Suppressor macrophage treated with lipopolysaccharide for 4 hours (primary cell): ENCODE data around the gene CCDC92.
A peak's percentile ranks its signal among the peaks of the same experiment; 100 is the strongest.

Experiments
- DNase-seq: peaks from one replicate; pipeline ENCODE4 v3.0.0-alpha.2; 2020

Gene CCDC92

DNA sequence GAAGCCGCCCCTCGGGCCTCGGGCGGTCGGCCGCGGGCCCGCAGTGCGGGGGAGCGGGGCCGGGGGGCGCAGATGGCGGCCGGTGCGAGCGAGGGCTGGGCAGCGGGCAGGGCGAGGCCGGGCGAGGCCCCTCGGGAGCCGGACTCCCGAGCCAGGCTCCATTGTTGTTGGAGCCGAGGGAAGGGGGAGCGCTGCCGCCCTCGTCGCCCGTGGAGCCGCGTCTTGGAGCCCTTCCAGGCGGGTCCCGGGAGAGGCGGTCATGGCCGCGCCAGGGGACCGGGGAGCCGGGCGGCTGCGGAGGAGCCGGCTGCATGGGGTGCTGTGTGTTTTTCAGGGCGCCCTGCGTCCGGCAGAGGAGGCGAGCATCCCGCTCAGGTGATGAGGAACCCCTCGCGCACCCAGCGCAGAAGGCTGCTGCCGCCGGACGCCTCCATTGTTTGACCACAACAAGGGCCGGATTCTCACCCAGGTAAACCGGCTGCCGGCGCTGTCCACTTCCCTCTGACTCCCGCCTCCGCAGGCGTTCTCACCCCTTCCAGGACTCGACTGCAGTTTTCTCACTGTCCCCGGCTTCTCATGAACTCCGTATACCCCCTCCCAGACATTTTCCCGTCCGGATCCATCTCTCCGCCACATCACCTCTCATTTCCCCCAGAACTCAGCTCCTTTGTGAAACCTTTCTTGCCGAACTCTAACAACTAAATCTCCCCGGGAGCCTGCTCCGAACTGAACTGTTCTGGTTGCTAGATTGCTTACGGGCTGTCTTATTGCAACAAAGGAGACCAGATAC lies 1.1 kb upstream of the CCDC92 start:
- peak; percentile 17 for DNase-seq

GRCh38 chr12:123971770-123972456 lies 718 bp downstream of the CCDC92 start:
- DNase-seq: peak; percentile 14

DNA sequence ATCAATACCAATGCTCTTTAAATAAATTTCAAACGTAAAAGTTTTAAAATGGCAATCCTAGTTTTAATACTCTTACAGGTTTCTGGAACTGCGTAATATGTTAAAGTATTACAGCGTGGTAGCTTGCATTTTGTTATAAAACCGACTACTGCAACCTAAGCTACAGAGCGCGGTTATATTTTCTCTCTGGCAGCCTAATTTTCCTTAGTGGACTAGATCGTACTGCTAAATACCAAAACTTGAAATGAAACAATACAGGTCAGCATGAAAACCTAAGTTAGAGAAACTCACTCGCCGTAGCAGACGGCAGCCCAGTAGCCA lies 1.2 kb downstream of the CCDC92 start:
- no peak for DNase-seq

DNA sequence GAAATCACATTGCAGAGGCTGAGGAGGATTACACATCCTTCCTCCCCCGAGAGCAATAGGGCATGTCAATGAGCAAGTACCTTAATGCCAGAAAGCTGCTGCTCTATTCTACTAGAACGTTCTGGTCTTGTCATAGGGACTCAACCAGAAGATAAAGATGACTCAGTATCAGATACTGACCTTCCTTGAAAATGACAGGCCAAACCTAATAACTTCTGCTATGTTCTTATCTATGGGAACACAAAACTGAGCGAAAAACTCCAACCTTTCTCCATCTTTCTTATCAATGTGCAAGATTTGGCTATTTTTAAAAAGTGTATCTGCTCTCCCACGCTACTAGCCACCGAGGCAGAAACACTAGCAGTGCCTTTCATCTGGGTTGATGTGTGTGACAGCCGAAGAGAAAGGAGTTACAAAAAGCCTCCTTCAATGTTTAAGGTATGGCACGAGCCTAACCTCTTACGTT lies 5.5 kb downstream of the CCDC92 start:
- DNase-seq: no peak

DNA sequence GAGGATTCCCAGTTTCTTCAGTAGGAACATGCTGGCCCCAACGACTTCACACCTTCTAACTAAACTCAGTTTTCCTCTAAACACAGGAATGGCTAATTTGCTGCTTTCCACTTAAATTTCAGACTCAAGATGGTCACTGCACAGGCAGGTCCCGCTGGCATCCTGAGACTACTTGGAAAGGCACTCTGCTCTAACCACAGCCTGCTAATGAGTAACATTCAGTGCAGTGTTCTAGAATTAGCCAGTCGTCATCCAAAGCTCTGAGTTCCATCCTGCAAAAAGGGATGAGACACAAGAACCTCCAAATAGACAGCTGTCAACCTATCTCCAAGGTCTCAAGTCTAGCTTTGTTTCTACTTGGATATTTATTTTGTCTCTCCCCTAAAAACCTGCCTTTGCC lies 6.0 kb downstream of the CCDC92 start:
- no peak for DNase-seq

DNA sequence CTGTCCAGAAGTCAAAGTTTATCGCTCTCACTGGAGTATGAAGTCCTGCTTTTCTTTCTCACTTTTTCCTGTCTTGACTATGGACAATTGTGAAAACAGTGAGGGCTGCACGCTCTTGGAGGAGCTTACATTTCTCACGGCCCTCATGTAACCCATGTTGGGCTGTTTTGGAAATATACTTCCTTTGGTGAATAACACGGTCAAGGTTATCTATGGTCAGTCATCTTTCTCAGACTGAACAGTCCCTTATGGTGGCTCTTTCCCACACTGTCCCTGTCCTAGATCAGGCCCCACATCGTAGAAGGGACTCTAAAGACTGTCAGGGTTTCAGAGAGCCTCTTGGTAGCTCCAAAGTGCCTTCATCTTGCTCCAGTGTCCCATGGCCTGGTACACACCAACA lies 7.2 kb downstream of the CCDC92 start:
- no peak for DNase-seq

GRCh38 chr12:123963821-123964220 lies 8.8 kb downstream of the CCDC92 start:
- no peak for DNase-seq

GRCh38 chr12:123962513-123962912 lies 10.1 kb downstream of the CCDC92 start:
- no peak for DNase-seq

GRCh38 chr12:123961585-123962345 lies 10.9 kb downstream of the CCDC92 start:
- DNase-seq: no peak

- DNase-seq: no peak
Measured at GRCh38 chr12:123960856-123961255, 11.8 kb downstream of the CCDC92 start.

DNA sequence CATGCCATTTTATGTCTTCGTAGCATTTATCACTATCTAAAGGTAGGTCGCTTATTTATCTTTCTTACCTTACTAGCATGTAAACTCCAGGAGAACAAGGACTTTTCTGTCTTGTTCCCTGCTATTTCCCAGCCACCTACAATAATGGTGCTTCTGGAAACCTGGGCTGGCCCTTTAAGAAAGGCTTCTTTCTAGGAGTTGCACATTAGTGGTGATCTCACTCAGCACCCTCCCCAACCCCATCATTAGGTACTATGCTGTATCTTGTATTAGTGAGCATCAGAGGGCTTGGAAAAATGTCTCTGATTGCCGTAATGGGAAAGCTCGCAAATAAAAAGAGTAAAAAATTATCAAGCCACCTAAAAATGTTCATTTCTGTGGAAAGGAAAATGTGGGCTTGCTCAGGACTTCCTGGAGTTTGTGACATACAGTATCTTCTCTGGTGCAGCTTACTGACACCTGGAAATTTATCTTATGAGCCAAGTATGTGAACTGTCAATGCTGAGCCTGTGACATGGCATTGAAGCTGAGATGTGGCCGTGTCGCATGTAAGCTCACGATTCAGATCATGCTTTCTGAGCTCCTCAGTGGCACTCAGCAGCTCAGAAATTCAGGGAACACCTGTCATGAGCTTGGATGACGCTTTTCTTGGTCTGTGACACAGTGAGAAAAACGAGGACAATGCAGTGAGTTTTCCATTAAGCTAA lies 12.4 kb downstream of the CCDC92 start:
- DNase-seq: no peak

- DNase-seq: no peak
Measured at GRCh38 chr12:123958876-123959275, 13.8 kb downstream of the CCDC92 start.

- no peak for DNase-seq
Measured at GRCh38 chr12:123958462-123958861, 14.2 kb downstream of the CCDC92 start.

- DNase-seq: no peak
Measured at GRCh38 chr12:123957196-123957595, 15.4 kb downstream of the CCDC92 start.

DNA sequence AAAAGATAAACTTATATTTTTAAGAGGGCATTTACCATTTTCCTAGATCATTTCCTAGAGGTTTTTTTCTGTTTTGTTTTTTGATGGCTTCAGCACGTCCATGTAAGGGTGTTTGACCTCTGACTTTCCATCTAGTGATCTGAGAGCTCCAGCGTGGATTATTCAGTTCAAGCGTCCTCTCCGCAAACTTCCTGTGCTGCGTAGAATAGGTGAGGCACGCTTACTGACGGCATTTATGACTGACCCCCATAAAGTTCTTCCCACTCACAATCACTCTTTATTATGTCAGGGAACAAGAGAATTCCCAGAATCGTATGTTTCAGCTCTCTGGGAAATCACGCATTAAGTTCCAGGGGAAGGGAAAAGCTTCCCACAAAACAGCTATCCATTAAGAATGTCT lies 16.4 kb downstream of the CCDC92 start:
- DNase-seq: no peak

DNA sequence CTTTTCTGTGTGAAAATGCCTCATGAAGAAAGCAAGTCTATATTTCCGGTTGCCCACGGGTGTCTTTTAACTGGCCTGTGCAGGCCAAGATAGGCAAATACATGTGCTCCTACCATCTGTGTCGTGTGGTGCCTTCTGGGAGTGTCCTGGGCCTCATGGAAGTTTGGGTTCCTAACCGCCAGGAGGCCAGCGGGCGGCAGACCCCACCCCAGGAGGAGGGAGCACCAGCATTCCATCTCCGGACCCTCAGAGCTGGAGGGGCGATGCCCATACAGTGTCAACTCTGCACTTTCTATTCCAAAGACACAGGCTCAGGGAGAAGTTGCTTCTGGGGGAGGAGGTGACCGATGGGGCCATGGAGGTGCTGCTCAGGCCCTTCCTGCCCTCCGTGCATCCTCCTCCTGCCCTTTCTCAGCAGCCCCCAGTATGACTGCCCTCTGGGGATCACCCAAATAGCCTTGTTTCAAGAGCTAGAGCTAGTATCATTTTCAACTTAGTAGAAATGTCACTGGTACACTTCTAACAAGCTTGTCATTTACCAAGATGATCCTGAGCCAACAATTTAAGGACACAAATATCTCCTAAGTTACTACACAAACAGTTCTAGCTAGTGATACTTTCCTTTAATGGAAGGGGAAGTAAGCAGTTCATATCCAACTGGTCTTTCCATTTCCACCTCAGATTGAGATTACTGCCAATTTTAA lies 17.8 kb downstream of the CCDC92 start:
- no peak for DNase-seq

DNA sequence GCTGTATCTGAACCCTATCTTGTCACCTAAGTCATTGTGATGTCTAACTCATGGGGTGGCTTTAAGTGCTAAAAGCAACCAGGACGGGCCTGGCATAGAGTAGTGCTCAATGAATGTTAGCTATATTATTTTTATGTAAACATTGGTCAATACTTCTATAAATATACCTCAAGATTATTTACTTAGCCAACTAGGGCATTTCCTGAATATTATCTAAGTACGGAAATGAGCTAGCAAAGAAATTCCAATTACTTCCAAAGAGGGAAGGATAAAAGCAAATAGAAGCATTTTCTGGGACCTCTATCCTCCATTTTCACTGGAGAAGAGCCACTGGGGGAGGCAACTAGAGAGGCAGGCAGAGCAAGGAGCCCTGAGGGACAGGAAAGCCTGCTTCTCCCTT lies 20.6 kb downstream of the CCDC92 start:
- DNase-seq: no peak

- no peak for DNase-seq
Measured at GRCh38 chr12:123951467-123951866, 21.2 kb downstream of the CCDC92 start.

GRCh38 chr12:123950476-123951349 lies 21.9 kb downstream of the CCDC92 start:
- DNase-seq: no peak

- no peak for DNase-seq
Measured at GRCh38 chr12:123949770-123950165, 22.9 kb downstream of the CCDC92 start.
